Sigmoid colon (tissue), 4 donors: Measurements from ENCODE around the gene TPPP2.

Experiments
- CTCF ChIP-seq, 4 experiments: fragments of 450-650 bp in 3 of 4; fragments of 200-600 bp in 1 of 4; IDR thresholded peaks; one replicate each; pipeline ENCODE4 v1.5.1; 2016 to 2019; ENCODE audit warnings: antibody characterized with exemption in 4 of 4, mild to moderate bottlenecking in 3 of 4, moderate library complexity in 2 of 4
- EP300 ChIP-seq, 4 donors: sonication (generic); formaldehyde crosslinking; IDR thresholded peaks; one replicate each; pipeline ENCODE4 v1.6.1; 2017; ENCODE audit warnings: antibody characterized with exemption in 4 of 4

GRCh38 chr14:21016413-21017190 is 13.4 kb upstream of the TPPP2 start:
- TF ChIP-seq CTCF (IDR thresholded peaks at IDR 0.05), result no peak
- TF ChIP-seq EP300 (IDR thresholded peaks at IDR 0.05), result no peak
